Activated naive CD4-positive, alpha-beta T cell treated with anti-CD3 and anti-CD28 coated beads, Interleukin-2, amount 10 ng/mL, durations not matched to agents 7 days and 5 days (primary cell): Measurements from ENCODE around the gene BCAR3.
"Not testable (repeated sequence)": the region's sequence is repeated elsewhere in the genome, so short reads cannot be mapped to it uniquely, and the experiment has no call there.

Experiments used
- CTCF ChIA-PET: fragments of 350-600 bp; sonication (Branson Sonifier 250); formaldehyde crosslinking; loops from one replicate; lab custom pipeline; 2021; ENCODE audit warnings: antibody characterized with exemption; lab: Charles Lee
- DNase-seq: peaks from one replicate; pipeline ENCODE4 v3.0.0-alpha.2; 2020
- H3K27ac Mint-ChIP-seq: one replicate; pipeline ENCODE4 v1.8.0; 2021; ENCODE audit warnings: mild to moderate bottlenecking, moderate library complexity, mixed read lengths
- H3K27me3 Mint-ChIP-seq: one replicate; pipeline ENCODE4 v1.8.0; 2021; ENCODE audit warnings: mild to moderate bottlenecking, mixed read lengths
- H3K36me3 Mint-ChIP-seq: one replicate; pipeline ENCODE4 v1.8.0; 2021; ENCODE audit warnings: mixed read lengths
- H3K4me1 Mint-ChIP-seq: one replicate; pipeline ENCODE4 v1.8.0; 2021; ENCODE audit warnings: mixed read lengths
- H3K4me3 Mint-ChIP-seq: one replicate; pipeline ENCODE4 v1.8.0; 2021; ENCODE audit warnings: mild to moderate bottlenecking, moderate library complexity, mixed read lengths
- H3K9me3 Mint-ChIP-seq: one replicate; pipeline ENCODE4 v1.8.0; 2021; ENCODE audit warnings: mixed read lengths

BCAR3 gene

GRCh38 chr1:93675271-93675670 is 6.4 kb downstream of the BCAR3 start:
- peaks cover 36% of the 10 kb centered on the region for H3K27me3 Mint-ChIP-seq
- no peak overlapping the region for H3K4me3 Mint-ChIP-seq

GRCh38 chr1:93674071-93674470 is 7.6 kb downstream of the BCAR3 start:
- H3K4me3 Mint-ChIP-seq, H3K4me1 Mint-ChIP-seq, DNase-seq, H3K36me3 Mint-ChIP-seq, CTCF ChIA-PET, H3K27ac Mint-ChIP-seq, H3K9me3 Mint-ChIP-seq: not testable (repeated sequence)
- H3K27me3 Mint-ChIP-seq: peaks cover 24% of the 10 kb centered on the region

More at GRCh38 chr1:93675271-93675670, 6.4 kb downstream of the BCAR3 start:
- H3K36me3 Mint-ChIP-seq: no peaks in the 10 kb centered on the region
- H3K27ac Mint-ChIP-seq: no peak overlapping the region
- no peak for DNase-seq
- no peaks in the 10 kb centered on the region for H3K4me1 Mint-ChIP-seq
- CTCF ChIA-PET: no interaction called here
- no peaks in the 10 kb centered on the region for H3K9me3 Mint-ChIP-seq

DNA sequence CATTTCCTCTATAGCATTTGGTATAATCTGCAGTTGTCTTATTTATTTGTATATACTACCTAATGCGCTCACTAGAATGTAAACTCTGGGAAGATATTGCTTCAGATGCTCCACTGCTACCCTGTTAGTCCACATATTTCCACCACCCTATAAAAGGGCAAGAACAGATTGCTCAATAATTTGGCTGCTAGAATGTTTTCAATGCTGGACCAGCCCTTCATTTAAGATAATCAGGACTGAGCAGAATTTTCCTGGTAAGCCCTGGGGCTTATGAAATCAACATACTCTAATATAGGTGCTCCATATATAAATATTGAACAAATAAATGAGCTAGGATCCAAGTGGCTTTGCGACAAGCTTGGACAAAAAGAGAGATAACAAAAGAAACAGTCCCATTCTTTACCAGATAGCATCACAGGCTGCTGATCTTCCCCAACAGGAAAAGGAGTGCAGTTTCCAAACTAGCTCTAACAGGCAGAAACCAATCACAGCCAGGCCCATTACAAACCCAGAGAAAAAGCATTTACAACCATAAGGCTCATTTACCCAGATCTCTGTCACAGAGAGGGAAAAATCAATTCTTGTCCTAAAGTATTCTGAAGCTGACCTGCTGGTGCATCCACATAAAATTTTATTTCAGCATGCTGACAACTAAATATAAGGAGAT is 8.3 kb downstream of the BCAR3 start:
- H3K4me1 Mint-ChIP-seq: no peaks in the 10 kb centered on the region
- no peaks in the 10 kb centered on the region for H3K9me3 Mint-ChIP-seq
- CTCF ChIA-PET: interaction anchor here (0.8 kb wide), 1 partner anchor 10 kb away, joined by 3 read pairs; no protein-coding TSS in a partner anchor
- no peak overlapping the region for H3K4me3 Mint-ChIP-seq
- H3K36me3 Mint-ChIP-seq: no peaks in the 10 kb centered on the region
- DNase-seq: no peak
- H3K27me3 Mint-ChIP-seq: peaks cover 20% of the 10 kb centered on the region
- no peak overlapping the region for H3K27ac Mint-ChIP-seq

DNA sequence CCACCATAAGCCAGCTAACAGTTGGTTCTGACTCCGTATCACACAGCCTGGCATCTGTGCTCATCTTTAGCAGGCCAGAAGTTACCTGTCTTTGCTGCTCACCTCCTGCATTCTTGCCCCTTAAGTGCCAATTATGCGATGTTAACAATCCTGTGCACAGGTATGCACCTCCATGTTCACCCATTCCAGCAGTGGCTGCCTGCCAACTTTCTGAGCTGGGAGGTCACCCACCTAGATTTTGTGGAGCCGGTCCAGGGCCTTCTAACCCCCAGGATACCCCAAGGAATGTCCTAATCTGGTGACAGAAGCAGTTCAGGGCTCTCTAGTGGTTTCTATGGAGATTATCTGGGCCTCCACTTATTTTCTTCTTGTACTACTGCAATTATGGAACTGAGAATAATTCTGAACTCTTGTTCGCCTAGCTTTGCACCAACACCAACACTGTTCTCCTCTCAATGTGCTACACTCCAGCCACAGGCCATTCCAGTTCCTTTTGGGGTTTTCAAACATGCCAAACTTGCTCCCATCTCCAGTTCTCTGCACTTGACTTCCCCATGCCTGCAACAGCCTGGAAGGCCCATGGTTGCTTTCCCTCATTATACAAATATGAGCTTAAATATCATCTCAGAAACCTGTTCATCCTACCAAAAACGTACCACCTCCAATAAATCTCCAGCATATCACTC is 9.0 kb downstream of the BCAR3 start:
- CTCF ChIA-PET: interaction anchor here (0.8 kb wide), 1 partner anchor 11 kb away, joined by 3 read pairs; no protein-coding TSS in a partner anchor
- H3K36me3 Mint-ChIP-seq: no peaks in the 10 kb centered on the region

DNA sequence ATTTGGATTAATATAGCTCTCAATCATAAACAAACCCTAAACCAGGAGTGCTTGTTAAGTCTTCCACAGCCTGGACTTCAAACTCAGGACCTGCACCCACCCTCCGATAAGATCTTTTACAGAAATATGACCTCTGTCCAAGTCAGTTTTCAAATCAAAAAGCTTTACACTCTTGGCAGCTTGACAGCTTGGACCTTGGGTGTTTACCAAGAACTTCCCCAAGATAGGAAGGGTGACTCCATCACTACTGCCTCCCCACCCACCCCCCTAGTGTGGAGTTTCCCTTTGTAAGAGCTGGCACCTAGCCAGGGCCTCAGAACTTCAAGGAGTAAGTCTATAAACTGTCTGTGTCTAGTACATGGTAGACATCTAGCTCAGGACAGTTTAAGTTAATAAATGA is 9.6 kb downstream of the BCAR3 start:
- peaks cover 14% of the 10 kb centered on the region for H3K27me3 Mint-ChIP-seq
- no peak overlapping the region for H3K27ac Mint-ChIP-seq
- no peaks in the 10 kb centered on the region for H3K36me3 Mint-ChIP-seq
- no peaks in the 10 kb centered on the region for H3K9me3 Mint-ChIP-seq
- no peak for DNase-seq
- CTCF ChIA-PET: interaction anchor here (0.8 to 1.4 kb wide), 2 partner anchors 11 to 97 kb away, joined by 3 read pairs; no protein-coding TSS in a partner anchor
- no peak overlapping the region for H3K4me3 Mint-ChIP-seq
- no peaks in the 10 kb centered on the region for H3K4me1 Mint-ChIP-seq

More for the DNA sequence above, 9.0 kb downstream of the BCAR3 start:
- Mint-ChIP-seq H3K4me3 (no peak overlapping the region), H3K27ac (no peak overlapping the region), H3K4me1 (no peaks in the 10 kb centered on the region), H3K27me3 (peaks cover 19% of the 10 kb centered on the region), H3K9me3 (no peaks in the 10 kb centered on the region)
- no peak for DNase-seq

DNA sequence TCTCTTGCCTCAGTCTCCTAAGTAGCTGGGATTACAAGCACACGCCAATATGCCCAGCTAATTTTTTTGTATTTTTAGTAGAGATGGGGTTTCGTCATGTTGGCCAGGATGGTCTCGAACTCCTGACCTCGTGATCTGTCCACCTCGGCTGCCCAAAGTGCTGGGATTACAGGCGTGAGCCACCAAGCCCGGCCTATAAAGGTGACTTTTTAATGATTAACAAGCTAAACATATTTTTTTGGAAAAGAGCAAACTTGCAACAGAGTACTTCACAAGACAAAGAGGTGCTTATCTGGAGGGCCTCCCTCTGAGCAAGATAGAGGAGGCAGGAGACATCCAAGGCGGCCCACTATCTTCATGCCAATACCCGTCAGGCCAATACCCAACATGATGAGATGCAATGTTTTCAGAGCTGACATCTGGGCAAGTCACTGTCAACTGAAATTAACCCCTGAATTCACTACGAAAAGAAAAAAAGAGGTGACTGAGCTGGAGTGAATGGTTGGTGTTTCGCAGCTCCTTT is 10.5 kb downstream of the BCAR3 start:
- Mint-ChIP-seq H3K9me3 (no peaks in the 10 kb centered on the region), H3K27ac (no peak overlapping the region), H3K27me3 (peaks cover 9% of the 10 kb centered on the region), H3K36me3 (no peaks in the 10 kb centered on the region), H3K4me3 (no peak overlapping the region), H3K4me1 (no peaks in the 10 kb centered on the region)
- no peak for DNase-seq
- CTCF ChIA-PET: interaction anchor here (0.5 to 1.6 kb wide), 6 partner anchors 84 to 597 kb away, joined by 3 to 4 read pairs (median 3); no protein-coding TSS in a partner anchor

DNA sequence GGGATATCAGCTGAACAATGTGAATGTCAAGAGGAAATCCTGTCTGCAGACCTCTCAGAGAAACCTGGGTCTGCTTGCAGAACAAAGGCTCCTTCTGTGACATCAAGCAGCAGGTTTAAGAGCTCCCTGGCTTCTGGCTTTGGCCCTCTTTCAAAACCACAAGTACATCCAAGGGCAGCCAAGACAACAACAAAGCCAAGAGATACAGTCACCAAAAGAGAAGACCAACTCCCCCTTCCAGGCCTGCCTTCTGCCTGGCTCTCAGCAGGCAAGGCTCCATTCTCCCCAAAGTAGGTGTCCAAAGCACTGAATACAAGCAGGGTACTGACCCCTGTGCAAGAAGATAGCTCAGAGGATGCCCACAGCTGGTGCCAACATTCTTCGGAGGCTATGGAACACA is 11.5 kb downstream of the BCAR3 start:
- peaks cover 6% of the 10 kb centered on the region for H3K27me3 Mint-ChIP-seq
- no peak for DNase-seq
- H3K9me3 Mint-ChIP-seq: no peaks in the 10 kb centered on the region
- no peaks in the 10 kb centered on the region for H3K4me1 Mint-ChIP-seq
- no peaks in the 10 kb centered on the region for H3K36me3 Mint-ChIP-seq
- no peak overlapping the region for H3K4me3 Mint-ChIP-seq
- H3K27ac Mint-ChIP-seq: no peak overlapping the region
- CTCF ChIA-PET: interaction anchor here (1.3 to 1.6 kb wide), 2 partner anchors 174 to 366 kb away, joined by 3 to 4 read pairs; no protein-coding TSS in a partner anchor

DNA sequence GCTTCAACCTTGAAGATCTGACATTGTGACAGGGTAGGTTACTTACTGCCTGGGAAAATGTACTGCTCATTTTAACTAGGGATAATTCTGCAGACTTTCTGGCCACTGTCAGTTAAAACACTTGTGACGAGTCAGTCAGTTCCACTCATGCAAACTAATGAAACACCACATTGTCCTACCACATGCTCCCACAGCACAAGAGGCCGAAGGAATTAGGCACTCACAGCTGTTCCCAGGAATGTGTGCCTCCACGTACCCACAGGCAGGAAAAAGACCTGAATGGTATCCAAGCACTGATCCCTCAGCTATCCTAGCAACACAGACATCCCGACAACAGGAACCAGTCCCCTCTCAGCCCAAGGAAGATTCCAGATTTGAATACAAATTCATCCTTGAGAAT is 12.3 kb downstream of the BCAR3 start:
- Mint-ChIP-seq H3K27me3 (peaks cover 1% of the 10 kb centered on the region), H3K4me1 (no peaks in the 10 kb centered on the region), H3K9me3 (no peaks in the 10 kb centered on the region), H3K4me3 (no peak overlapping the region), H3K36me3 (no peaks in the 10 kb centered on the region), H3K27ac (no peak overlapping the region)
- CTCF ChIA-PET: interaction anchor here (1.2 kb wide), 1 partner anchor 143 kb away, joined by 4 read pairs; no protein-coding TSS in a partner anchor
- no peak for DNase-seq

- H3K27ac Mint-ChIP-seq: no peak overlapping the region
- H3K36me3 Mint-ChIP-seq: no peaks in the 10 kb centered on the region
- no peak for DNase-seq
- H3K9me3 Mint-ChIP-seq: no peaks in the 10 kb centered on the region
- H3K4me3 Mint-ChIP-seq: no peak overlapping the region
- no peaks in the 10 kb centered on the region for H3K4me1 Mint-ChIP-seq
- CTCF ChIA-PET: interaction anchor here (1.2 kb wide), 2 partner anchors 38 to 144 kb away, joined by 3 to 4 read pairs; no protein-coding TSS in a partner anchor
- H3K27me3 Mint-ChIP-seq: no peaks in the 10 kb centered on the region
Measured at GRCh38 chr1:93668951-93669350, 12.7 kb downstream of the BCAR3 start.

DNA sequence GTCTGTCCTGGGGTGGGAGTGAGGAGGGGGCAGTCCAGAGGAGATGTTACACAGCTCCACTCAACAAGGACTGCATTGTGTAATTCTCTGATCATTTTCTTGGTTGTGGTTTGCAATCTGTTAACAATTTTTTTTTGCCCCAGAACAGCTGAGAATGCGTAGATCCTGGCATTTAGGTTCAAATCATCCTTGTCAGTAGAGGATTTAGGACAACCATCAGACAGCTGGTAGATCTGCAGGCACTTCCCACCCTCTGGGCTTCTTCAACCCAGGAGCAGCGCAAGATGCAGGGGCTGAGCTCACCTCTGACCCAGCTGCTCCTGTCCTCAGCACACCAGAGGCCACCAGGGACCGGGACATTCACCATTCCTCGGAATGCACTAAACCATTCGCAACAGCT is 13.5 kb downstream of the BCAR3 start:
- CTCF ChIA-PET: interaction anchor here (1.2 kb wide), 1 partner anchor 38 kb away, joined by 3 read pairs; no protein-coding TSS in a partner anchor
- no peaks in the 10 kb centered on the region for H3K9me3 Mint-ChIP-seq
- H3K36me3 Mint-ChIP-seq: no peaks in the 10 kb centered on the region
- H3K4me1 Mint-ChIP-seq: no peaks in the 10 kb centered on the region
- peaks cover 7% of the 10 kb centered on the region for H3K27me3 Mint-ChIP-seq
- H3K4me3 Mint-ChIP-seq: no peak overlapping the region
- H3K27ac Mint-ChIP-seq: no peak overlapping the region
- no peak for DNase-seq

DNA sequence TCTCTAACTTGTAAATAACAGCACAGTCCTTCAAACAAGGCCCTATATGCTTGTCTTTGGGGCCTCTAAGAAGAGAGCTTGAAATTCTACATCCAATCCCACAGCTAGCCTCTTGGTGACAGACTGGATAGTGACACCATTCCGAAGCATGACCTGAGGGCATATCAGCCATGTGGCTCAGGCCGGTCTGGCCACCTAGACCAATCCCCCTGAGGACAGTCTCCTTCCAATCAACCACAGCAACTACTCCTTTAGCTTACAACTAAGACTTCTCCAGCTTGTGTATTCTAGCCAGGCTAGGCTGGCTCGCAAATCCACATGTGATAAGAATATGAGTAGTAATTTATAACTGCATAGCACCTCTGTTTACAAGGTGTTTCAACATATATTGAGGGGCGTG is 14.0 kb downstream of the BCAR3 start:
- H3K36me3 Mint-ChIP-seq: no peaks in the 10 kb centered on the region
- H3K27ac Mint-ChIP-seq: no peak overlapping the region
- CTCF ChIA-PET: interaction anchor here (1.2 kb wide), 1 partner anchor 37 kb away, joined by 3 read pairs; no protein-coding TSS in a partner anchor
- peaks cover 11% of the 10 kb centered on the region for H3K27me3 Mint-ChIP-seq
- H3K9me3 Mint-ChIP-seq: no peaks in the 10 kb centered on the region
- DNase-seq: no peak
- H3K4me1 Mint-ChIP-seq: no peaks in the 10 kb centered on the region
- H3K4me3 Mint-ChIP-seq: no peak overlapping the region

DNA sequence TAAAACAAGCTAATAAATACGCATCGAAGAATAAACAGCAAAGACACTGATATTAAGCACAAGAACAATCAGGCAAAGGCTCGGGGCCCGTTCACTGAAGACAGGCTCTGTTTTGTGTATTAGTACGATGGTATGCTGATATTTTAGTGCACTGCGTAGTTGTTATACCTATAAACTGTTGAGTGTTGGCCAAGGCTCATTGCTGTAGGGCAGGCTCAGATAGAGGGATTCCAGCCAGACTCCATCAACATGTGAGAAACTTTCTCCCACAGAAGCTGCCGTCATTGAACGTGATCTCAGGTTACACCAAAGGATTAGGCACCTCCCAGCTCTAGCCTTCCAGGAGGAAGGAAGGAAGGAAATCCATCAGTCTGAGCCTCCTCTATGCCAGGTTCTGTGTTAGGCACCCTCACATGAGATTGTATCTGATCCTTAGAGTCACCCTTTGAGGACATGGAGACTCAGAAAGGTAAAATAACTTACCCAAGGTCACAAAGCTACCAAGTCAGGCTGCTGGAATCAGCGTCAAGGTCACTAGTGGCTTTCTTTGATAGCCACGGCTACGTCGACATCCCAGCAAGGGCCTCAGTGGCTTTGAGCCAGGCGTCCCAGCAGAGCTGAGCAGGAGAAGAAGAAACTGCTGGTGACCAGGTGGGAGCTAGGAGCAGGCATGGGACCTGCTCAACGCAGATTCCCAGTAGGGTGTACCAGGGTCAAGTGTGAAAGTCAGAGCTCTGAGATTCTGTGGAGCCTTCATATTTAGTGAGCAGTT is 14.8 kb downstream of the BCAR3 start:
- Mint-ChIP-seq H3K9me3 (no peaks in the 10 kb centered on the region), H3K4me3 (no peak overlapping the region), H3K36me3 (no peaks in the 10 kb centered on the region), H3K27ac (no peak overlapping the region), H3K27me3 (peaks cover 11% of the 10 kb centered on the region), H3K4me1 (no peaks in the 10 kb centered on the region)
- DNase-seq: no peak
- CTCF ChIA-PET: interaction anchor here (0.5 kb wide), 1 partner anchor 73 kb away, joined by 3 read pairs; no protein-coding TSS in a partner anchor

DNA sequence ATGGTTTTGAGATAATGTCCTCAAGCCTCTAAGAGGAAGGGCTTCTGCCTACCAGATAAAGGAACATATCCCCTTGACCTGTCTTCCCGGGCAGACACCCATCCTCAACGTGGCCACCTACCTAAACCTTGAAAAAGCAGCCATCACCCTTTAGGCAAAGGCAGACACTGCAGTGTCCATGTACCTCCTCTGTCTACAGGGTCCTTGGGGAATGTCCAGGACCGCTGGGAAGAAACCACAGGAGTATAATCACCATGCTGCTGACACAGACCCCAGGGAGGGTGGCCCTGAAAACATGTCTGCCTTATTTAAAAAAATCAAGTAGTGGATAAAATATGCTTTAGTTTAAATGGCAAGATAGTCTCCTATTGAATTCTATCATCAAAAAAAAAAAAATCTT is 16.6 kb downstream of the BCAR3 start:
- DNase-seq: no peak
- Mint-ChIP-seq H3K27me3 (peaks cover 11% of the 10 kb centered on the region), H3K36me3 (no peaks in the 10 kb centered on the region), H3K9me3 (no peaks in the 10 kb centered on the region), H3K4me3 (no peak overlapping the region), H3K4me1 (no peaks in the 10 kb centered on the region), H3K27ac (no peak overlapping the region)
- CTCF ChIA-PET: no interaction called here

- H3K4me1 Mint-ChIP-seq: no peaks in the 10 kb centered on the region
- peaks cover 11% of the 10 kb centered on the region for H3K27me3 Mint-ChIP-seq
- CTCF ChIA-PET: no interaction called here
- no peak overlapping the region for H3K4me3 Mint-ChIP-seq
- H3K9me3 Mint-ChIP-seq: no peaks in the 10 kb centered on the region
- no peak for DNase-seq
- H3K27ac Mint-ChIP-seq: no peak overlapping the region
- H3K36me3 Mint-ChIP-seq: no peaks in the 10 kb centered on the region
Measured at GRCh38 chr1:93663208-93663614, 18.4 kb downstream of the BCAR3 start.
